ENCODE measurements around the gene KCNQ1. TPM values are rescaled to one million over a fixed set of nuclear protein-coding genes. Genes with fewer than 3 reads are reported as not detected.

The KCNQ1 gene
- total and polyA plus RNA-seq, 2 experiments from 2014 or later: 0.45 to 0.87 TPM

GRCh38 chr11:2558861-2559526, 114.2 kb downstream of the KCNQ1 start:
- Histone ChIP-seq H3F3A (replicated peaks; ENCODE audit: low read depth) (no peaks in the 10 kb centered on the region), H3K4me1 (ENCODE audit: insufficient read depth) (no peaks in the 10 kb centered on the region; the same call in 1 of the 2 replicates), H3K27me3 (ENCODE audit: insufficient read depth) (peaks cover 55% of the 10 kb centered on the region), H3K9me2 (ENCODE audit: insufficient read depth) (no peaks in the 10 kb centered on the region), H3K27ac (ENCODE audit: low read depth) (no peak overlapping the region), H3K79me2 (replicated peaks; ENCODE audit: insufficient read depth) (no peaks in the 10 kb centered on the region), H2AFZ (no peak overlapping the region), H3K36me3 (ENCODE audit: insufficient read depth) (no peaks in the 10 kb centered on the region), H3K4me3 (no peak overlapping the region), H4K20me1 (replicated peaks; ENCODE audit: insufficient read depth) (no peaks in the 10 kb centered on the region), H3K4me2 (no peak overlapping the region)
- H3K4me1 Mint-ChIP-seq: peaks cover 7% of the 10 kb centered on the region
- no peak overlapping the region for H3K27ac Mint-ChIP-seq
- H3K9me3 Mint-ChIP-seq: peaks cover 3% of the 10 kb centered on the region; the same call in 1 of the 3 replicates
- no peak for ATAC-seq
- H3K27me3 Mint-ChIP-seq (ENCODE audit: insufficient read depth, low read depth, poor library complexity): peaks cover 62% of the 10 kb centered on the region
- DNase-seq (ENCODE audit: low spot score): no peak
- H3K4me3 Mint-ChIP-seq: no peak overlapping the region
- no peaks in the 10 kb centered on the region for H3K36me3 Mint-ChIP-seq (ENCODE audit: low read depth)
- TF ChIP-seq ZNF114 (CRISPR knock-in tag; IDR thresholded peaks at IDR 0.05) (no peak), POLR2AphosphoS5 (IDR thresholded peaks at IDR 0.05; ENCODE audit: low read depth) (no peak), CREB1 (CRISPR knock-in tag; IDR thresholded peaks at IDR 0.05; ENCODE audit: low read depth) (no peak), ZNF331 (CRISPR knock-in tag; IDR thresholded peaks at IDR 0.05; ENCODE audit: low read depth) (no peak), ETS1 (IDR thresholded peaks at IDR 0.05) (no peak), EZH2 (IDR thresholded peaks at IDR 0.05; ENCODE audit: low read depth, unreplicated experiment) (no peak), JUNB (IDR thresholded peaks at IDR 0.05; ENCODE audit: unreplicated experiment) (no peak), STAT1 (IDR thresholded peaks at IDR 0.05; ENCODE audit: unreplicated experiment) (no peak), ZNF462 (CRISPR knock-in tag; IDR thresholded peaks at IDR 0.05) (no peak)
- TF ChIP-seq, protein P1, sequence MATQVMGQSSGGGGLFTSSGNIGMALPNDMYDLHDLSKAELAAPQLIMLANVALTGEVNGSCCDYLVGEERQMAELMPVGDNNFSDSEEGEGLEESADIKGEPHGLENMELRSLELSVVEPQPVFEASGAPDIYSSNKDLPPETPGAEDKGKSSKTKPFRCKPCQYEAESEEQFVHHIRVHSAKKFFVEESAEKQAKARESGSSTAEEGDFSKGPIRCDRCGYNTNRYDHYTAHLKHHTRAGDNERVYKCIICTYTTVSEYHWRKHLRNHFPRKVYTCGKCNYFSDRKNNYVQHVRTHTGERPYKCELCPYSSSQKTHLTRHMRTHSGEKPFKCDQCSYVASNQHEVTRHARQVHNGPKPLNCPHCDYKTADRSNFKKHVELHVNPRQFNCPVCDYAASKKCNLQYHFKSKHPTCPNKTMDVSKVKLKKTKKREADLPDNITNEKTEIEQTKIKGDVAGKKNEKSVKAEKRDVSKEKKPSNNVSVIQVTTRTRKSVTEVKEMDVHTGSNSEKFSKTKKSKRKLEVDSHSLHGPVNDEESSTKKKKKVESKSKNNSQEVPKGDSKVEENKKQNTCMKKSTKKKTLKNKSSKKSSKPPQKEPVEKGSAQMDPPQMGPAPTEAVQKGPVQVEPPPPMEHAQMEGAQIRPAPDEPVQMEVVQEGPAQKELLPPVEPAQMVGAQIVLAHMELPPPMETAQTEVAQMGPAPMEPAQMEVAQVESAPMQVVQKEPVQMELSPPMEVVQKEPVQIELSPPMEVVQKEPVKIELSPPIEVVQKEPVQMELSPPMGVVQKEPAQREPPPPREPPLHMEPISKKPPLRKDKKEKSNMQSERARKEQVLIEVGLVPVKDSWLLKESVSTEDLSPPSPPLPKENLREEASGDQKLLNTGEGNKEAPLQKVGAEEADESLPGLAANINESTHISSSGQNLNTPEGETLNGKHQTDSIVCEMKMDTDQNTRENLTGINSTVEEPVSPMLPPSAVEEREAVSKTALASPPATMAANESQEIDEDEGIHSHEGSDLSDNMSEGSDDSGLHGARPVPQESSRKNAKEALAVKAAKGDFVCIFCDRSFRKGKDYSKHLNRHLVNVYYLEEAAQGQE (IDR thresholded peaks at IDR 0.05; ENCODE audit: unreplicated experiment): no peak
- TF ChIP-seq, protein P2, sequence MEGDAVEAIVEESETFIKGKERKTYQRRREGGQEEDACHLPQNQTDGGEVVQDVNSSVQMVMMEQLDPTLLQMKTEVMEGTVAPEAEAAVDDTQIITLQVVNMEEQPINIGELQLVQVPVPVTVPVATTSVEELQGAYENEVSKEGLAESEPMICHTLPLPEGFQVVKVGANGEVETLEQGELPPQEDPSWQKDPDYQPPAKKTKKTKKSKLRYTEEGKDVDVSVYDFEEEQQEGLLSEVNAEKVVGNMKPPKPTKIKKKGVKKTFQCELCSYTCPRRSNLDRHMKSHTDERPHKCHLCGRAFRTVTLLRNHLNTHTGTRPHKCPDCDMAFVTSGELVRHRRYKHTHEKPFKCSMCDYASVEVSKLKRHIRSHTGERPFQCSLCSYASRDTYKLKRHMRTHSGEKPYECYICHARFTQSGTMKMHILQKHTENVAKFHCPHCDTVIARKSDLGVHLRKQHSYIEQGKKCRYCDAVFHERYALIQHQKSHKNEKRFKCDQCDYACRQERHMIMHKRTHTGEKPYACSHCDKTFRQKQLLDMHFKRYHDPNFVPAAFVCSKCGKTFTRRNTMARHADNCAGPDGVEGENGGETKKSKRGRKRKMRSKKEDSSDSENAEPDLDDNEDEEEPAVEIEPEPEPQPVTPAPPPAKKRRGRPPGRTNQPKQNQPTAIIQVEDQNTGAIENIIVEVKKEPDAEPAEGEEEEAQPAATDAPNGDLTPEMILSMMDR (conservative IDR thresholded peaks at IDR 0.05; ENCODE audit: low read depth in 2 of 2): no peak

All from GM23338 (cell line).